ENCODE results near the gene ALKBH5.
A peak's percentile ranks its signal among the peaks of the same experiment; 100 is the strongest.

ALKBH5 gene

DNA sequence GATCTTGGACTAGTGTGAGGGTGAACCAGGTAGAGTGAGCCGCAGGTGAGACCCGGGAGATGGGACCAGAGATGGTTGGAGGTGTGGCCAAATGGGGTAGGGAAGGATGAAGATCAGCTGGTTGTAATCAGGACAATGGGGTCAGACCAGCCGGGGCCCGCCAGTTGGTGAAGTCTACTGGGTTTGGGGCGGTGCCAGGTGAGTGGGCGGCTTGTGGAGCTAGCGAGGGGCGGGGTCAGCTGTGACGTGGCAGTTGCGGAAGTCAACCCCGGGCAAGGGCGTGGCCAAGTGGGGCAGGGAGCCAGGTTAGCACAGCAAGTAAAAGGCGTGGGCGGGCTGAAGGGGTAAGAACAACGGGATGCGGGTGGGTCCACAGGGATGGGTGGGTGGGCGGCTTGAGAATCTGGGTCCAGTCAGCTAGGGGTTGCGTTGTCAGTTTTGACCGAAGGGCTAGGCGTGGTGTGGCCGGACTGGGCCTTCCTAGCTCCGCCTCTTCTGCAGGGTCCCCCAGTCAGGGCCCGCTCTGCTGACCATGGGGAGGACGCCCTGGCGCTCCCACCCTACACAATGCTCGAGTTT, 25.5 kb upstream of the ALKBH5 start:
- peak overlapping the region; percentile 5 for H4K8ac ChIP-seq (ENCODE audit: low read depth, low read length)

DNA sequence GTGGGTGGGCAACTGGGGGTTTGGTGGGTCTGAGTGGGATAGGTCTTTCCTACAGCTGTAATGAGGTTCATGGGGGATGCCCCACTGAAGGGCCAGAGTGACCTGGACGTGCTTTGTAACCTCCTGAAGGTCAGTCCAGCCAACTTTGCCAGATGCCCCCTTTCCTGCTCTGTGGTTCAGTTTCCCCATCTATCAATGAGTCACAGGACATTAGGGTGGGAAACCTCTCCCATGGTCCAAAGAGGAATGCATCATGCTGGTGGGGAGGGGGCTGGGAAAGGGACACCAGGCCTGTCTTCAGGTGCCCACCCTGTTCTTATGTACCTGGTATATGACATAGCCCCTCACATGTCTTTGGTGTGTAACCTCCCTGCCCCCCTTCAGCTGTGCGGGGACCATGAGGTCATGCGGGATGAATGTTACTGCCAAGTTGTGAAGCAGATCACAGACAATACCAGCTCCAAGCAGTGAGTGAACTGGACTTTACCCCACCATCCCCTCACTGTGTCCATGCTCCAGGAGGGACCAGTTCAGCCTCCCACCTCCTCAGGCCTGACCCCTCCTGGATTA, 24.0 kb upstream of the ALKBH5 start:
- Histone ChIP-seq H3K9ac (ENCODE audit: low read length) (no peak overlapping the region), H3K4me1 (ENCODE audit: control insufficient read depth, low read depth, low read length) (no peaks in the 10 kb centered on the region), H3K36me3 (ENCODE audit: control insufficient read depth, insufficient read depth, low read length) (no peaks in the 10 kb centered on the region), H3K79me1 (ENCODE audit: low read length) (no peaks in the 10 kb centered on the region), H3K56ac (ENCODE audit: low read length) (no peak overlapping the region), H4K8ac (ENCODE audit: low read depth, low read length) (no peak overlapping the region), H2AK5ac (ENCODE audit: low read length) (no peak overlapping the region), H3K27me3 (ENCODE audit: insufficient read depth, low read length, poor library complexity) (no peaks in the 10 kb centered on the region), H3K18ac (ENCODE audit: low read length) (no peak overlapping the region), H2BK5ac (ENCODE audit: low read length) (no peak overlapping the region), H3K4me3 (ENCODE audit: low read length) (no peak overlapping the region), H3K4ac (ENCODE audit: low read depth, low read length) (no peak overlapping the region), H3K4me2 (ENCODE audit: low read length) (no peak overlapping the region), H3K23ac (ENCODE audit: low read length) (no peak overlapping the region), H3K79me2 (ENCODE audit: control insufficient read depth, insufficient read depth, low read length) (no peaks in the 10 kb centered on the region), H2BK15ac (replicated peaks; ENCODE audit: low read depth) (no peak overlapping the region), H3K27ac (ENCODE audit: low read depth, low read length) (no peak overlapping the region), H2BK120ac (ENCODE audit: low read depth, low read length) (no peak overlapping the region), H4K5ac (ENCODE audit: low read length) (no peak overlapping the region)
- no CpG with 5 or more reads among the region's 3 CpGs for WGBS (ENCODE audit: extremely low coverage, insufficient coverage, low lambda C conversion rate)
- DNase-seq = no peak

More for the DNA sequence above, 25.5 kb upstream of the ALKBH5 start:
- Histone ChIP-seq H3K36me3 (ENCODE audit: control insufficient read depth, insufficient read depth, low read length) (no peaks in the 10 kb centered on the region), H2BK120ac (ENCODE audit: low read depth, low read length) (no peak overlapping the region), H3K18ac (ENCODE audit: low read length) (peak overlapping the region; percentile 12), H3K27ac (ENCODE audit: low read depth, low read length) (no peak overlapping the region), H2BK5ac (ENCODE audit: low read length) (no peak overlapping the region), H3K23ac (ENCODE audit: low read length) (no peak overlapping the region), H3K79me2 (ENCODE audit: control insufficient read depth, insufficient read depth, low read length) (no peaks in the 10 kb centered on the region), H3K4me3 (ENCODE audit: low read length) (peak overlapping the region; percentile 43), H3K27me3 (ENCODE audit: insufficient read depth, low read length, poor library complexity) (no peaks in the 10 kb centered on the region), H4K5ac (ENCODE audit: low read length) (no peak overlapping the region), H3K4me2 (ENCODE audit: low read length) (peak overlapping the region; percentile 64), H3K9ac (ENCODE audit: low read length) (peak overlapping the region; percentile 53), H3K79me1 (ENCODE audit: low read length) (no peaks in the 10 kb centered on the region), H2BK15ac (replicated peaks; ENCODE audit: low read depth) (no peak overlapping the region), H3K56ac (ENCODE audit: low read length) (peak overlapping the region; percentile 85), H2AK5ac (ENCODE audit: low read length) (no peak overlapping the region), H3K4ac (ENCODE audit: low read depth, low read length) (no peak overlapping the region), H3K4me1 (ENCODE audit: control insufficient read depth, low read depth, low read length) (no peaks in the 10 kb centered on the region)
- no CpG with 5 or more reads among the region's 26 CpGs for WGBS (ENCODE audit: extremely low coverage, insufficient coverage, low lambda C conversion rate)
- DNase-seq = peak; percentile 97

DNA sequence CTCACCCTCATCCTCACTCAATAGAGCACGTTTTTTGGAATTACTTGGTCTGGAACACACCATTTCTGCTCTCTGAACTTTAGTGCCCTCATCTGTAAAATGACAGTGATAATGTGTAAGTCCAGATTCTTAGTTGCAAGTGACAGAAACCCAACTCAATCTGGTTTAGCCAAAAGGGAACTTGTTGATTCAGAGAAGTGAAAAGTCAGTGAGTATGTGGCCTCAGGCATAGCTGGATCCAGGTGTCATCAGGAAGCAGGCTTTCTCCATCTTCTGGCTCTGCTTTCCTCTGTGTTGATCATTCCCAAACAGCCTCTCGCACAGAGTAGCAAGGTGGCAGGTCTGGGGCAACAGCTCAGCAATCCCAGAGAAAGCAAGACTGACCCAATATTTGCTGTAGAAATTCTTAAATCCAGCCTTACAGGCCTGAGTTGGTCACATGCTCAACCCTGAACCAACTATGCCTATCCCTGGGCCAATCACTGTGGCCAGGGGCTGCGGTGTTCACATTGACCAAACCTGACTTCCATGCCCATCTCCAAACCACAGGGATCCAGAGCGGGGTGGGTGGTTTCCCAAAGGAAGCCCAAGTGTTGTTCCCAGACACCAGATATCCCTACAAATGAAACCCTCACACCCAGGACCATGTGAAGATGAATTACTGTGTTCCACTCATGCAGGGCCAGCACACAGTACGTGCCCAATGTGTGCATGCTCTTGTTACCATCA, 23.3 kb upstream of the ALKBH5 start:
- no peaks in the 10 kb centered on the region for H3K79me2 ChIP-seq (ENCODE audit: control insufficient read depth, insufficient read depth, low read length)
- H3K18ac ChIP-seq (ENCODE audit: low read length) = no peak overlapping the region
- no peak overlapping the region for H2AK5ac ChIP-seq (ENCODE audit: low read length)
- no CpG with 5 or more reads among the region's 5 CpGs for WGBS (ENCODE audit: extremely low coverage, insufficient coverage, low lambda C conversion rate)
- H2BK120ac ChIP-seq (ENCODE audit: low read depth, low read length) = no peak overlapping the region
- H3K4me3 ChIP-seq (ENCODE audit: low read length) = no peak overlapping the region
- H3K4me2 ChIP-seq (ENCODE audit: low read length) = no peak overlapping the region
- no peaks in the 10 kb centered on the region for H3K4me1 ChIP-seq (ENCODE audit: control insufficient read depth, low read depth, low read length)
- H4K5ac ChIP-seq (ENCODE audit: low read length) = no peak overlapping the region
- no peak overlapping the region for H2BK5ac ChIP-seq (ENCODE audit: low read length)
- H3K4ac ChIP-seq (ENCODE audit: low read depth, low read length) = no peak overlapping the region
- H3K36me3 ChIP-seq (ENCODE audit: control insufficient read depth, insufficient read depth, low read length) = no peaks in the 10 kb centered on the region
- H4K8ac ChIP-seq (ENCODE audit: low read depth, low read length) = no peak overlapping the region
- no peaks in the 10 kb centered on the region for H3K79me1 ChIP-seq (ENCODE audit: low read length)
- H3K27ac ChIP-seq (ENCODE audit: low read depth, low read length) = no peak overlapping the region
- H3K23ac ChIP-seq (ENCODE audit: low read length) = no peak overlapping the region
- no peak overlapping the region for H2BK15ac ChIP-seq (replicated peaks; ENCODE audit: low read depth)
- H3K27me3 ChIP-seq (ENCODE audit: insufficient read depth, low read length, poor library complexity) = no peaks in the 10 kb centered on the region
- no peak for DNase-seq
- H3K9ac ChIP-seq (ENCODE audit: low read length) = no peak overlapping the region
- H3K56ac ChIP-seq (ENCODE audit: low read length) = no peak overlapping the region

DNA sequence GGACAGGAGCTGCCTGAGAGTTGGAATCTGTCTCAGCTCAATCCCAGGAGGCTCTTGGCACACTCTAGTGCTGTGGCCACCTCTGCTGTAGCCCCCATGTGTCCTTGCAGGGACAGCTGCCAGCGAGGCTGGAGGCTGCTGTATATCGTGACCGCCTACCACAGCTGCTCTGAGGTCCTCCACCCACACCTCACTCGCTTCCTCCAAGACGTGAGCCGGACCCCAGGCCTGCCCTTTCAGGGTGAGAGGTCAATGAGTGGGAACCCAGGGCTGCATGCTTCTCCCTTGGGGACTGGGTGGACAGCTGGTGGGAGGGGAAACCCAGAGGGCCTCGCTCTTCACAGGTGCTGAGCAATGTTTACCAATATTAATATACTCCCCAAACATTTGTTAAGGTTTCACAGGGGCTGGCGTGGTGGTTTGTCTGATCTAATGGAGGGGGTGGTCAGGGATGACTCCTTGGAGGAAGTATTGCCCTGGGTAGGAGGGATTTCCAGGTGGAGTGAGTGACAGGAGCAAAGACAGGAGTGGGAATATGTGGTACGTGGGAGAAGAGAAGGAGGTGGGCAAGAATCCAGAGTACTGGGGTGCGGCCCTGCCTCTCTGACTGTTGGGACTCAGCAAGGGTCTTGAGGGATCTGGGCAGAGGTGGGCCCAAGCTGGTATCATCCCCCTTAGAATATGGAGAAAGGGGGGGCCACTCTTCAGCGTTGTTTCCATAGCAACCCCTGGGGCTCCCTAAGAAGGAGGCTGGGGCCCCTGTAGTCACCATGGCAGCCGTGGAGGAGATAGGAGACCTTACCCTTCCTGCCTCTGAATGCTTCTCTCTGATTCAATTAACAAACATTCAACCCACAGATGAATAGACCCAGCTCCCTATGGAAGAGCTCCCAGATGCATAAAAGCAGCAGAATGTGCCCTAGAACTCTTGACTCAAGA, 22.2 kb upstream of the ALKBH5 start:
- Histone ChIP-seq H3K36me3 (ENCODE audit: control insufficient read depth, insufficient read depth, low read length) (no peaks in the 10 kb centered on the region), H3K56ac (ENCODE audit: low read length) (no peak overlapping the region), H2BK5ac (ENCODE audit: low read length) (no peak overlapping the region), H4K5ac (ENCODE audit: low read length) (no peak overlapping the region), H3K23ac (ENCODE audit: low read length) (no peak overlapping the region), H4K8ac (ENCODE audit: low read depth, low read length) (no peak overlapping the region), H3K4ac (ENCODE audit: low read depth, low read length) (no peak overlapping the region), H2BK15ac (replicated peaks; ENCODE audit: low read depth) (no peak overlapping the region), H3K4me3 (ENCODE audit: low read length) (no peak overlapping the region), H2BK120ac (ENCODE audit: low read depth, low read length) (no peak overlapping the region), H2AK5ac (ENCODE audit: low read length) (no peak overlapping the region), H3K18ac (ENCODE audit: low read length) (no peak overlapping the region), H3K4me2 (ENCODE audit: low read length) (no peak overlapping the region), H3K4me1 (ENCODE audit: control insufficient read depth, low read depth, low read length) (no peaks in the 10 kb centered on the region), H3K79me2 (ENCODE audit: control insufficient read depth, insufficient read depth, low read length) (no peaks in the 10 kb centered on the region), H3K9ac (ENCODE audit: low read length) (no peak overlapping the region), H3K79me1 (ENCODE audit: low read length) (no peaks in the 10 kb centered on the region), H3K27me3 (ENCODE audit: insufficient read depth, low read length, poor library complexity) (no peaks in the 10 kb centered on the region), H3K27ac (ENCODE audit: low read depth, low read length) (no peak overlapping the region)
- no peak for DNase-seq
- WGBS (ENCODE audit: extremely low coverage, insufficient coverage, low lambda C conversion rate) = no CpG with 5 or more reads among the region's 12 CpGs

DNA sequence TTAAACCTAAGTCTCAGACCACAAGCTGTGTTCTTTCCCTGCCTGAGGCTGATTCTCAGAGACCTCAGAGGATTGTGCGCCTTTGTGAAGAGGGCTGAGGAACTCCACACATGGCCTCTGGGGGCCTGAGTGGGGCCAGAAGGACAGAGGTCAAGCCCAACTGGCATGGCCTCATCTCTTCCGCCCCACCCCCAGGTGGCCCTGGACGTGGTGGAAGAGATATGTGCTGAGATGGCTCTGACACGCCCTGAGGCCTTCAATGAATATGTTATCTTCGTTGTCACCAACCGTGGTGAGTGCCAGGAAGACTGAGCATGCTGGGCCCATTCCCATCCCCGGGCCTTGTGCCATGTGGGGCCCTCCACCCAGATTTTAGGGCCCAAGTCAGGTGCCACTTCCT, 20.1 kb upstream of the ALKBH5 start:
- H3K27ac ChIP-seq (ENCODE audit: low read depth, low read length) = no peak overlapping the region
- H3K56ac ChIP-seq (ENCODE audit: low read length) = no peak overlapping the region
- no peak overlapping the region for H2AK5ac ChIP-seq (ENCODE audit: low read length)
- no peak overlapping the region for H2BK5ac ChIP-seq (ENCODE audit: low read length)
- peak overlapping the region; percentile 66 for H3K23ac ChIP-seq (ENCODE audit: low read length)
- H3K4me1 ChIP-seq (ENCODE audit: control insufficient read depth, low read depth, low read length) = no peaks in the 10 kb centered on the region
- no CpG with 5 or more reads among the region's 7 CpGs for WGBS (ENCODE audit: extremely low coverage, insufficient coverage, low lambda C conversion rate)
- no peak overlapping the region for H2BK15ac ChIP-seq (replicated peaks; ENCODE audit: low read depth)
- no peak overlapping the region for H4K5ac ChIP-seq (ENCODE audit: low read length)
- no peaks in the 10 kb centered on the region for H3K79me1 ChIP-seq (ENCODE audit: low read length)
- no peak overlapping the region for H3K4me2 ChIP-seq (ENCODE audit: low read length)
- no peak overlapping the region for H2BK120ac ChIP-seq (ENCODE audit: low read depth, low read length)
- H3K27me3 ChIP-seq (ENCODE audit: insufficient read depth, low read length, poor library complexity) = no peaks in the 10 kb centered on the region
- no peak overlapping the region for H3K4ac ChIP-seq (ENCODE audit: low read depth, low read length)
- H3K4me3 ChIP-seq (ENCODE audit: low read length) = no peak overlapping the region
- no peaks in the 10 kb centered on the region for H3K36me3 ChIP-seq (ENCODE audit: control insufficient read depth, insufficient read depth, low read length)
- no peak overlapping the region for H3K18ac ChIP-seq (ENCODE audit: low read length)
- DNase-seq = no peak
- H3K79me2 ChIP-seq (ENCODE audit: control insufficient read depth, insufficient read depth, low read length) = no peaks in the 10 kb centered on the region
- no peak overlapping the region for H3K9ac ChIP-seq (ENCODE audit: low read length)
- H4K8ac ChIP-seq (ENCODE audit: low read depth, low read length) = no peak overlapping the region
